ENCODE data around the gene DLL3.
"Not testable (repeated sequence)": the region's sequence is repeated elsewhere in the genome, so short reads cannot be mapped to it uniquely, and the experiment has no call there.

DLL3 gene

GRCh38 chr19:39498798-39499642, at the start of gene DLL3:
Gene DLL3 (plus strand): TSS chr19:39498947. CDS start chr19:39498975, 28 bp downstream.
- DNase-seq, result no peak

- no peak for DNase-seq
These were observed 49.5 kb upstream of the DLL3 start for GRCh38 chr19:39449116-39449797.

GRCh38 chr19:39451257-39451656, 47.5 kb upstream of the DLL3 start:
- not testable (repeated sequence) for DNase-seq

GRCh38 chr19:39463403-39463802, 35.3 kb upstream of the DLL3 start:
- DNase-seq, result no peak

GRCh38 chr19:39465956-39466747, 32.6 kb upstream of the DLL3 start:
- DNase-seq, result no peak

GRCh38 chr19:39467941-39468340, 30.8 kb upstream of the DLL3 start:
- DNase-seq, result no peak

- no peak for DNase-seq
These were observed 29.7 kb upstream of the DLL3 start for GRCh38 chr19:39469036-39469435.

- no peak for DNase-seq
These were observed 29.2 kb upstream of the DLL3 start for GRCh38 chr19:39469567-39469966.

GRCh38 chr19:39470724-39471339, 27.9 kb upstream of the DLL3 start:
- no peak for DNase-seq

GRCh38 chr19:39471756-39472536, 26.8 kb upstream of the DLL3 start:
- DNase-seq, result no peak

GRCh38 chr19:39472746-39473442, 25.9 kb upstream of the DLL3 start:
- DNase-seq, result no peak

GRCh38 chr19:39473443-39473960, 25.2 kb upstream of the DLL3 start:
- no peak for DNase-seq

- DNase-seq, result peak; percentile 77
These were observed 24.6 kb upstream of the DLL3 start for GRCh38 chr19:39474139-39474620.

- DNase-seq, result no peak
These were observed 23.0 kb upstream of the DLL3 start for GRCh38 chr19:39475748-39476147.

GRCh38 chr19:39479319-39479801, 19.4 kb upstream of the DLL3 start:
- not testable (repeated sequence) for DNase-seq

- DNase-seq, result no peak
These were observed 18.8 kb upstream of the DLL3 start for GRCh38 chr19:39479916-39480315.

GRCh38 chr19:39480337-39481228, 18.2 kb upstream of the DLL3 start, which contains the start of gene TIMM50:
Gene TIMM50 (plus strand): TSS chr19:39480838. CDS start chr19:39480854, 16 bp downstream.
- peak; percentile 97 for DNase-seq

- DNase-seq, result no peak
These were observed 17.6 kb upstream of the DLL3 start for GRCh38 chr19:39481229-39481545.

GRCh38 chr19:39481676-39482075, 17.1 kb upstream of the DLL3 start:
- no peak for DNase-seq

- no peak for DNase-seq
These were observed 15.6 kb upstream of the DLL3 start for GRCh38 chr19:39483141-39483540.
